C4-2B (cell line): Measurements from ENCODE around the gene RAB3B.

ENCODE experiments used
- H3K27ac ChIP-seq: fragments of 450-650 bp; 2 replicates; pipeline ENCODE4 v1.5.1; 2017
- ZFX ChIP-seq: fragments of 450-650 bp; IDR thresholded peaks from 2 replicates; pipeline ENCODE4 v1.6.1; 2017
- TF ChIP-seq, protein P1 (sequence below): fragments of 450-650 bp; conservative IDR thresholded peaks from 2 replicates; pipeline ENCODE4 v1.5.1; 2017; ENCODE audit warnings: mild to moderate bottlenecking

RAB3B gene

DNA sequence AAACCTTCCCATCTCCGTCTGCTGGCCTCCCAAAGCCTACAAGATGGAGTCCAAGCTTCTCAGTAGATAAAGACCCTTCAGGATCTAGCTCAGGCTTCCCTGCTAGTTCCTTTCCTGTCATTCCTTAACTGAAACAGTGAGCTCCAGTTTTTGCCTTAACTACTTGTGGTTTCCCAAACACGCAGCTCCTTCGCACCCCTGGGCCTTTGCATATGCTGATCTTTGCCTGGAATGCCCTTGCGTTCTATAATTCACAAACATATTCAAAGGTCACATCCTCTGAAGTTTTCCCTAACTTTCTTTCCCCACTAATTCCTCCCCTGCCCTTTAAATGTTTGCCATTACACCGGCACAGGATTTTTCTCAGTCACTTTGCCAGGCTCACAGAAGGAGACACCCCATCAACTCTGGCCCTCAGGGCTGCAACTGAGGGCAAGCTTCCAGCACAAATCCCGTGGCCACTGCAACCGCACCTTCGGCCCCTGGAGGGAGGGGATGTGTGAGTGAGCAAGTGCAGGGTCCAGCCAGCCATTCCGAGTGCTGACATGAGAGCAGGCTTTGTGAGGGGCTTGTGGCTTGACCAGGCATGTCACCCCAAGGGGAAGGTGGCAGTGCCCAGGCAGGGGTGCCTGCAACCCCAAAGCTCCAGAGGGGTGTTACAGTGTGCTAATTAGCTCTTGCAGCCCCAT, 41.3 kb downstream of the RAB3B start:
- no peak for TF ChIP-seq ZFX
- TF ChIP-seq, protein P1, sequence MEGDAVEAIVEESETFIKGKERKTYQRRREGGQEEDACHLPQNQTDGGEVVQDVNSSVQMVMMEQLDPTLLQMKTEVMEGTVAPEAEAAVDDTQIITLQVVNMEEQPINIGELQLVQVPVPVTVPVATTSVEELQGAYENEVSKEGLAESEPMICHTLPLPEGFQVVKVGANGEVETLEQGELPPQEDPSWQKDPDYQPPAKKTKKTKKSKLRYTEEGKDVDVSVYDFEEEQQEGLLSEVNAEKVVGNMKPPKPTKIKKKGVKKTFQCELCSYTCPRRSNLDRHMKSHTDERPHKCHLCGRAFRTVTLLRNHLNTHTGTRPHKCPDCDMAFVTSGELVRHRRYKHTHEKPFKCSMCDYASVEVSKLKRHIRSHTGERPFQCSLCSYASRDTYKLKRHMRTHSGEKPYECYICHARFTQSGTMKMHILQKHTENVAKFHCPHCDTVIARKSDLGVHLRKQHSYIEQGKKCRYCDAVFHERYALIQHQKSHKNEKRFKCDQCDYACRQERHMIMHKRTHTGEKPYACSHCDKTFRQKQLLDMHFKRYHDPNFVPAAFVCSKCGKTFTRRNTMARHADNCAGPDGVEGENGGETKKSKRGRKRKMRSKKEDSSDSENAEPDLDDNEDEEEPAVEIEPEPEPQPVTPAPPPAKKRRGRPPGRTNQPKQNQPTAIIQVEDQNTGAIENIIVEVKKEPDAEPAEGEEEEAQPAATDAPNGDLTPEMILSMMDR, result no peak
- peak overlapping the region; percentile 99 for H3K27ac ChIP-seq

DNA sequence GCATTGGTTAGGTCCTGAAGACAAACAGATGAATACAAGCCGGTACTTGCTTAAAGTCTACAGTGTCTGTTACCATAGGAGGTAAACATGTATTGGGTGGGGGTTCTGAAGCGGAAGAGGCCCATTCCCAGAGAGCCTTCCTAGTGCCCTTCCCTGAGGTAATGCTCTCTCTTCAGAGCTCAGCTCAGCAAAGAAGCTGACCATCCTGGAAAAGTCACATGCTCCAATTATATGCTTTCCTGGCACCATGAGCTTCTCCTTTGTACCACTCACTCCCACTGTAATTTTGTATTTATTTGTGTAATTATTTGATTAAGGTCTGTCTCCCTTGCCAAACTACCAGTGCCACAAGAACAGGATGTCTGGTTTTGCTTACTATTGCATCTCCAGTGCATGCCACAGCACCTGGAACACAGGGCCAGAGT, 42.0 kb downstream of the RAB3B start:
- TF ChIP-seq, protein P1, result no peak
- no peak for TF ChIP-seq ZFX
- H3K27ac ChIP-seq, result peak overlapping the region; percentile 99; the same call in 1 of the 2 replicates

DNA sequence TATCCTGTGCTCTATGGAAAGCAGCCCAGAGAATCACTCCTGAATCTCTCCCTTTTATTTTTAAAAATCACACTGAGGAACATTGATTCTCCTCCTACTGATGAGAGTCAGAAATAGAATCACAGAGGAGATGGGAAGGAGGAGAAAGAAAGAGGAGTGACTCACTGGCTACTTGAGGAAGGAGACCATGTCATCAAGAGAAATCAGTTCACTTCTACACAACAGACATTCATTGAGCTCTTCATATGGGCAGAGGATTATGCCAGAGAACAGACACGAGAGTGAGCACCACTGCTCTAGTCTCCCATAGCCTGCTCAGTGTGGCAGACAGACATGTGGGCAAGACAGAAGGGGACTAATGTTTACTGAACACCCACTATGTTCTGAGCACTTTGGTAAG, 44.2 kb downstream of the RAB3B start:
- H3K27ac ChIP-seq, result peak overlapping the region; percentile 99; the same call in 1 of the 2 replicates
- TF ChIP-seq, protein P1, result no peak
- no peak for TF ChIP-seq ZFX

DNA sequence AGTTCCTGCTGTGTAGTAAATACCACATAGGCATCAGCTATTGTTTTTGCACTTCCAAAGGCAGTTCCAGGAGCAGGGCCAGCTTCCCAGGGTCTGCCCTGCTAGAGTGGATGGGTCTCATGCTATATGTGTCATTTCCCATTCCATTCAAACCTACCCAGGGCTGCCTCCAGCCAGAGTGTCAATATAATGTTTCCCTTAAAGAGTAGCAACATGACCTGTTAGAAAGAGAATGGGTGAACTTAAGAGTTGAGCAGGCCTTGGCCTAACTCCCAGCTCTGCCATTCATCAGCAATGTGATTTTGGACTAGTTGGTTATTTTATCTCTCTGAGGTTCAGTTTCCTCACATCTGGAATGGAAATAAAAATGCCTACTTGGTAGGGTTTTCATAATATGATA, 44.9 kb downstream of the RAB3B start:
- TF ChIP-seq, protein P1, result no peak
- no peak for TF ChIP-seq ZFX
- no peak overlapping the region; the same call in 1 of the 2 replicates for H3K27ac ChIP-seq

DNA sequence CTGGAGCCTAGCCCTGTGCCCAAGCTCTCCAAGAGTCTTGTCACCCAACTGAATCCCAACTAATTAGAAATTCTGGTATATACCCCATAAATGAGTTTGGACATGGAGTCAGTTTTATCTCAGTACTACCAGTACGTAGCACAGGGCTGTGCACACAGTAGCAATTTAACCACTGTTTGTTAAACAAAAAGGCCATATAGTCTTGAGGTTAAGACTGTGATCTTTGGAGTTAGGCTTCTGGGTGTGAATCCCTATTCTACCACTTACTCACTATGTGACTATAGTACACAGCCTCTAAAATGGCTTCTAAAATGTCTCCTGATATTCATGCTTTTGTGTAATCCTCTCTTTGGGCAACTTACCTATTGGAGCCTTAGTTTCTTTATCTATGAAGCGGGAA, 48.2 kb downstream of the RAB3B start:
- H3K27ac ChIP-seq, result no peak overlapping the region
- TF ChIP-seq, protein P1, result no peak
- TF ChIP-seq ZFX, result no peak

DNA sequence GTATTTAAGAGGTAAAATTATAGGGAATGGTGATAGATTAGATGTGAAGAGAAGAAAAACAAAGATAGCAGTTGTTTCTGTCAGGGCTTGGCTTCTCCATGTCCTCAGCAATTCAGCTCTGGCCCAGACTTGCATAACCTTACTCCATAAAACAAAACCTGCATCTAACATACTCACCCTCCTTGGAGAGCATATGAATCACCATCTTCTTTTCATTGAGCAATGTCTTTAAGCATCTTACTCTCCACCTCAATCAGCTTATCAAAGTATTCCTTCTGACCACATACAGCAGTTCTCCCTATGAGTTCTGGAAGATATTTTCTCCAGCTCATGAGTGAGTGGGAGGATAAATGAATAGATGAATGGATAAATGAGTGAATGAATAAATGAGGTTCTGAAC, 49.0 kb downstream of the RAB3B start:
- H3K27ac ChIP-seq, result no peak overlapping the region
- TF ChIP-seq, protein P1, result no peak
- TF ChIP-seq ZFX, result no peak

DNA sequence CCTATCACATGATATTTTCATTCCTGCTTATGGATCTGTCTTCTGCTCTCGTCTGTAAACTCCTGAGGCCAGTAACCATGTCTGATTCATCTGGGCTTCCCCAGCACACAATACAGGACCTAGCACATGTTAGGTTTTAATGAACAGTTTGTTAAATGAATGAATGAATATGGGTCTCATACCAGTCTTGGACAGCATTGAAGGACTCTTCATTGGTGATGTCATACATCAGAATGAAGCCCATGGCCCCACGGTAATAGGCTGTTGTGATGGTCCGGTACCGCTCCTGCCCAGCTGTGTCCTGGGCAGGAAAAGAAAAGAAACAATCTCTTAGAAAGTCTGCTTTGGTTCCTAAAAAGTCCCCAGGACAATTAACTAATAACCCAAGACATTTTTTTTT, 53.4 kb downstream of the RAB3B start:
- TF ChIP-seq, protein P1, result no peak
- TF ChIP-seq ZFX, result no peak
- no peak overlapping the region for H3K27ac ChIP-seq
